KMS-11 (cell line): ENCODE results near the gene PRDM5.

Source experiments
- H2AFZ ChIP-seq: fragments of 200-600 bp; sonication (generic); 2 replicates; pipeline ENCODE4 v1.6.1; 2016; ENCODE audit warnings: antibody characterized with exemption, mixed run types, low read depth
- H3K27ac ChIP-seq: fragments of 200-600 bp; sonication (generic); 2 replicates; pipeline ENCODE4 v1.6.1; 2016; ENCODE audit warnings: mild to moderate bottlenecking, mixed run types
- H3K27me3 ChIP-seq: fragments of 200-600 bp; sonication (generic); 2 replicates; pipeline ENCODE4 v1.6.1; 2017; ENCODE audit warnings: mild to moderate bottlenecking, low read depth, mixed run types, moderate library complexity; ENCODE audit not compliant: insufficient read depth
- H3K36me3 ChIP-seq: fragments of 200-600 bp; sonication (generic); 2 replicates; pipeline ENCODE4 v1.6.1; 2017; ENCODE audit warnings: mild to moderate bottlenecking, mixed run types; ENCODE audit not compliant: insufficient read depth
- H3K4me1 ChIP-seq: fragments of 200-600 bp; sonication (generic); 2 replicates; pipeline ENCODE4 v1.6.1; 2016; ENCODE audit warnings: mild to moderate bottlenecking, low read depth, mixed run types; ENCODE audit not compliant: poor library complexity, severe bottlenecking
- H3K4me2 ChIP-seq: fragments of 200-600 bp; sonication (generic); 2 replicates; pipeline ENCODE4 v1.7.0; 2016; ENCODE audit warnings: mild to moderate bottlenecking, mixed run types
- H3K4me3 ChIP-seq: fragments of 200-600 bp; sonication (generic); IDR thresholded peaks from 2 replicates; pipeline ENCODE4 v1.6.1; 2017; ENCODE audit warnings: low read depth, low read length, mixed read lengths; ENCODE audit not compliant: insufficient read depth
- H3K79me2 ChIP-seq: fragments of 200-600 bp; sonication (generic); 2 replicates; pipeline ENCODE4 v1.6.1; 2016; ENCODE audit warnings: low read depth, mixed run types; ENCODE audit not compliant: insufficient read depth
- H3K9ac ChIP-seq: fragments of 200-600 bp; sonication (generic); 2 replicates; pipeline ENCODE4 v1.6.1; 2016; ENCODE audit warnings: mild to moderate bottlenecking, mixed run types
- H4K20me1 ChIP-seq: fragments of 200-600 bp; sonication (generic); 2 replicates; pipeline ENCODE4 v1.6.1; 2016; ENCODE audit warnings: mild to moderate bottlenecking, mixed run types; ENCODE audit not compliant: insufficient read depth
- CTCF ChIP-seq: fragments of 200-600 bp; sonication (generic); conservative IDR thresholded peaks from 2 replicates; pipeline ENCODE4 v1.6.1; 2017; ENCODE audit warnings: low read depth, mild to moderate bottlenecking, antibody characterized with exemption, low read length, moderate library complexity, mixed read lengths

PRDM5 gene

GRCh38 chr4:120867506-120867905 lies 55.0 kb downstream of the PRDM5 start:
- H3K27me3 ChIP-seq = no peaks in the 10 kb centered on the region
- H3K4me1 ChIP-seq = no peaks in the 10 kb centered on the region

DNA sequence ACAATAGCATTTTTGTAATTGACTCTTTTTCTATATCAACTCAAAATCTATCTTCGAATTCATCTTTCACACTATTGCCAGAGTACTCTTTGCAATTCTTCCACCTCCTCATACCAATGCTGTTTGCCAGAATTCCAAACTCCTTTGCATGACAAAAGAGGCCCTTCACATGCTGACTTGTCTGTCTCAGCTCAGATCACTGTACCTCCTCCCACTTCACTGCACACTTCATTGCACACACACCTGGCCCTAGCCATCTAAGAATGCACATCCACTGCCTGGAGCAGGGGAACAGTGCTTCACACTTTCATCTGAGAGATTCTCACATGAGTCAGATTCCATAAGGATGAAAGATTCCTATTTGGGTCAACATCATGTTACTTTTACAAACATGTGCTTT lies 56.5 kb downstream of the PRDM5 start:
- no peak overlapping the region for H3K4me2 ChIP-seq

More at GRCh38 chr4:120867506-120867905, 55.0 kb downstream of the PRDM5 start:
- no peak for TF ChIP-seq CTCF
- H2AFZ ChIP-seq = no peak overlapping the region
- no peaks in the 10 kb centered on the region for H3K36me3 ChIP-seq
- H4K20me1 ChIP-seq = no peaks in the 10 kb centered on the region
- no peaks in the 10 kb centered on the region for H3K79me2 ChIP-seq
- H3K27ac ChIP-seq = no peak overlapping the region
- H3K4me2 ChIP-seq = no peak overlapping the region
- H3K4me3 ChIP-seq = no peak overlapping the region
- H3K9ac ChIP-seq = no peak overlapping the region

DNA sequence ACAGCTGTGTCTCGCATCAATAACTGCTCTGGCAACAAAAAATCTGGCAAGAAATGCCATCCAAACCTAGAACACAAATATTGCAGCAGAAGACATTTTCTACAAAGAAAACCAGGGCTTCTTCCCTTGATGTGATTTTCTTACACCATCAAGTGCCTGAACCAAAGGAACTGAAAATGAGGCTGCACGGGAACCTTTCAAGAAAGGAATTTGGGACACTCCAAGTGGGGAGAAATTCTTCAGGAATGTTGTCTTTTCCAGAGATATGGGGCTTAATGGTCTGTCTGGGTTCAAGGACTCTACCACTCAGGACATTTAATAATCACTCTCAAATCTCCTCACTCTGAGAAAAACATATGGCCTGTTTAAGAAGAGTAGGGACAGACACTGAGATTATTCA lies 57.6 kb downstream of the PRDM5 start:
- Histone ChIP-seq H3K4me2 (no peak overlapping the region), H3K27me3 (no peaks in the 10 kb centered on the region), H2AFZ (no peak overlapping the region), H3K4me1 (peaks cover 9% of the 10 kb centered on the region), H3K9ac (no peak overlapping the region), H3K36me3 (no peaks in the 10 kb centered on the region), H3K4me3 (no peak overlapping the region), H4K20me1 (no peaks in the 10 kb centered on the region), H3K79me2 (no peaks in the 10 kb centered on the region), H3K27ac (no peak overlapping the region)
- no peak for TF ChIP-seq CTCF

More for the DNA sequence above, 56.5 kb downstream of the PRDM5 start:
- H4K20me1 ChIP-seq = no peaks in the 10 kb centered on the region
- no peak overlapping the region for H3K9ac ChIP-seq
- H3K27ac ChIP-seq = no peak overlapping the region
- no peaks in the 10 kb centered on the region for H3K36me3 ChIP-seq
- no peaks in the 10 kb centered on the region for H3K79me2 ChIP-seq
- no peaks in the 10 kb centered on the region for H3K4me1 ChIP-seq
- H3K4me3 ChIP-seq = no peak overlapping the region
- H3K27me3 ChIP-seq = no peaks in the 10 kb centered on the region
- no peak overlapping the region for H2AFZ ChIP-seq
- TF ChIP-seq CTCF = no peak

DNA sequence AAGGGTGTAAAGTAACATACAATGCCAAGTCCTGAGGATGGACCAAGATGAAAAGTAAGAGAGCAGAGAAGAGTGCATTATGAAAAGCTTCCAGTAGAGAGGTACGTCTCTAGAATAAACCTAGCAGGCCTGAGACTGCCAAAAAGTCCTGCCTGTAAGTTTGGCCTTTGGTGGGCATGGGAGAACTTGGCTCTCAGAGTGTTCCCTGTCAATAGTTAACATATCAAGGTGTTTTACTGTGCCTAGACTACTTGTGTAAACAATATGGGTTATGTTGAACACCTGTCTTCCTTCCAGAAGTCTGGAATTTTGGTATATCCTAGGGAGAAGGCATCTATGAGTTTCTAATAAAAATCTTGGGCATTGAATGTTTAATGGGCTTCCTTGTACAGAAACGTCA lies 60.1 kb downstream of the PRDM5 start:
- no peaks in the 10 kb centered on the region for H3K79me2 ChIP-seq
- H3K9ac ChIP-seq = no peak overlapping the region
- H3K27me3 ChIP-seq = no peaks in the 10 kb centered on the region
- H3K4me2 ChIP-seq = no peak overlapping the region
- TF ChIP-seq CTCF = no peak
- H3K36me3 ChIP-seq = no peaks in the 10 kb centered on the region
- H3K4me1 ChIP-seq = peaks cover 33% of the 10 kb centered on the region
- no peak overlapping the region for H3K27ac ChIP-seq
- no peaks in the 10 kb centered on the region for H4K20me1 ChIP-seq
- no peak overlapping the region for H2AFZ ChIP-seq
- H3K4me3 ChIP-seq = no peak overlapping the region
